Mesenchymal stem cell (in vitro differentiated cells and primary cell): ENCODE results near the gene FAM135A.

Source experiments
- DNase-seq: peaks from one replicate; pipeline ENCODE4 v3.0.0-alpha.2; 2013
- H2AFZ ChIP-seq: one replicate; pipeline ENCODE4 v1.6.1; 2013; ENCODE audit warnings: low read depth, mild to moderate bottlenecking, control low read depth, inconsistent platforms, low read length, moderate library complexity
- H2AK5ac ChIP-seq: 2 replicates; pipeline ENCODE4 v1.6.1; 2013; ENCODE audit warnings: low read length, moderate library complexity, mild to moderate bottlenecking, inconsistent platforms; ENCODE audit not compliant: severe bottlenecking
- H2BK120ac ChIP-seq: one replicate; pipeline ENCODE4 v1.6.1; 2013; ENCODE audit warnings: low read depth, mild to moderate bottlenecking, inconsistent platforms, low read length, moderate library complexity
- H2BK12ac ChIP-seq, 2 experiments: one replicate each; pipeline ENCODE4 v1.6.1; 2013; ENCODE audit warnings: inconsistent platforms in 2 of 2, low read length in 2 of 2, mild to moderate bottlenecking in 2 of 2, moderate library complexity in 2 of 2, control low read depth in 1 of 2
- H2BK15ac ChIP-seq: one replicate; pipeline ENCODE4 v1.6.1; 2013; ENCODE audit warnings: mild to moderate bottlenecking, low read depth, inconsistent platforms; ENCODE audit not compliant: poor library complexity, severe bottlenecking
- H2BK5ac ChIP-seq: 2 replicates; pipeline ENCODE4 v1.6.1; 2013; ENCODE audit warnings: low read depth, mild to moderate bottlenecking, low read length, control low read depth, inconsistent platforms; ENCODE audit not compliant: poor library complexity, severe bottlenecking
- H3K14ac ChIP-seq, 2 experiments: one replicate each; pipeline ENCODE4 v1.6.1; 2013; ENCODE audit warnings: inconsistent platforms in 2 of 2, low read length in 2 of 2, control low read depth in 1 of 2, mild to moderate bottlenecking in 1 of 2, moderate library complexity in 1 of 2
- H3K18ac ChIP-seq, 2 experiments: one replicate each; pipeline ENCODE4 v1.6.1; 2013; ENCODE audit warnings: inconsistent platforms in 2 of 2, low read length in 2 of 2, control low read depth in 1 of 2, low read depth in 1 of 2, mild to moderate bottlenecking in 1 of 2
- H3K23ac ChIP-seq, 2 experiments: one replicate each; pipeline ENCODE4 v1.6.1; 2013; ENCODE audit warnings: inconsistent platforms in 2 of 2, low read length in 2 of 2, mild to moderate bottlenecking in 2 of 2, moderate library complexity in 2 of 2, control low read depth in 1 of 2
- H3K27ac ChIP-seq: 2 replicates; pipeline ENCODE4 v1.5.1; 2013; ENCODE audit warnings: mild to moderate bottlenecking, moderate library complexity, low read length, control low read depth, inconsistent platforms; ENCODE audit not compliant: poor library complexity, severe bottlenecking
- H3K27me3 ChIP-seq, 2 experiments: 2 replicates each; pipeline versions ENCODE4 v1.6.1 to v1.7.0; 2013; ENCODE audit warnings: low read length in 2 of 2, mild to moderate bottlenecking in 2 of 2, moderate library complexity in 2 of 2, control low read depth in 1 of 2, inconsistent platforms in 1 of 2; ENCODE audit not compliant: control insufficient read depth in 1 of 2, insufficient read depth in 1 of 2
- H3K36me3 ChIP-seq, 2 experiments: 2 replicates each; pipeline versions ENCODE4 v1.6.1 to v1.7.0; 2013; ENCODE audit warnings: low read length in 2 of 2, control low read depth in 1 of 2, inconsistent platforms in 1 of 2, low read depth in 1 of 2, mild to moderate bottlenecking in 1 of 2; ENCODE audit not compliant: insufficient read depth in 2 of 2, control insufficient read depth in 1 of 2
- H3K4ac ChIP-seq, 2 experiments: one replicate each; pipeline ENCODE4 v1.6.1; 2013; ENCODE audit warnings: inconsistent platforms in 2 of 2, low read length in 2 of 2, mild to moderate bottlenecking in 2 of 2, moderate library complexity in 2 of 2, control low read depth in 1 of 2, low read depth in 1 of 2
- H3K4me1 ChIP-seq: 2 replicates; pipeline ENCODE4 v1.6.1; 2013; ENCODE audit warnings: low read depth, low read length, control low read depth; ENCODE audit not compliant: control insufficient read depth, insufficient read depth
- H3K4me2 ChIP-seq: 2 replicates; pipeline ENCODE4 v1.6.1; 2013; ENCODE audit warnings: low read length, mild to moderate bottlenecking, inconsistent platforms; ENCODE audit not compliant: poor library complexity, severe bottlenecking
- H3K4me3 ChIP-seq, 2 experiments: 2 replicates each; pipeline versions ENCODE4 v1.5.1 to v1.7.0; 2013; ENCODE audit warnings: low read length in 2 of 2, mild to moderate bottlenecking in 2 of 2, control low read depth in 1 of 2, low read depth in 1 of 2; ENCODE audit not compliant: insufficient read depth in 1 of 2
- H3K79me1 ChIP-seq: replicated peaks from 2 replicates; pipeline ENCODE4 v1.6.1; 2013; ENCODE audit warnings: mild to moderate bottlenecking, control low read depth, low read length, inconsistent platforms; ENCODE audit not compliant: poor library complexity, severe bottlenecking
- H3K9ac ChIP-seq: 2 replicates; pipeline ENCODE4 v1.7.0; 2013; ENCODE audit warnings: mild to moderate bottlenecking, low read length, moderate library complexity
- H3K9me3 ChIP-seq: 2 replicates; pipeline ENCODE4 v1.7.0; 2013; ENCODE audit warnings: mild to moderate bottlenecking, low read length; ENCODE audit not compliant: control insufficient read depth
- H4K8ac ChIP-seq: one replicate; pipeline ENCODE4 v1.6.1; 2013; ENCODE audit warnings: inconsistent platforms, mild to moderate bottlenecking, low read length, moderate library complexity
- H4K91ac ChIP-seq: one replicate; pipeline ENCODE4 v1.6.1; 2013; ENCODE audit warnings: mild to moderate bottlenecking, low read length, inconsistent platforms
- WGBS: methylation state at CpG from one replicate; pipeline ENCODE4 v1.1.7; 2013; ENCODE audit warnings: mixed read lengths; 5-methylcytosine and 5-hydroxymethylcytosine counted together

Gene FAM135A

GRCh38 chr6:70389261-70389660 lies 24.0 kb upstream of the FAM135A start:
- Histone ChIP-seq H4K8ac (no peak overlapping the region), H3K27ac (no peak overlapping the region), H3K9me3 (no peaks in the 10 kb centered on the region), H3K9ac (no peak overlapping the region), H3K36me3 (no peaks in the 10 kb centered on the region), H3K4me1 (no peaks in the 10 kb centered on the region), H3K4me3 (no peak overlapping the region), H3K27me3 (peaks cover 0 to 28% of the 10 kb centered on the region in 2 experiments), H3K23ac (no peak overlapping the region), H2AFZ (no peak overlapping the region), H3K4me2 (no peak overlapping the region), H2AK5ac (no peak overlapping the region), H2BK120ac (no peak overlapping the region), H2BK15ac (no peak overlapping the region), H3K14ac (no peak overlapping the region), H3K4ac (no peak overlapping the region), H3K79me1 (no peaks in the 10 kb centered on the region), H3K18ac (no peak overlapping the region), H2BK5ac (no peak overlapping the region), H4K91ac (no peak overlapping the region), H2BK12ac (no peak overlapping the region)
- no peak for DNase-seq

GRCh38 chr6:70390067-70390466 lies 23.2 kb upstream of the FAM135A start:
- no peak overlapping the region for H3K23ac ChIP-seq

GRCh38 chr6:70391492-70391891 lies 21.8 kb upstream of the FAM135A start:
- Histone ChIP-seq H3K79me1 (no peaks in the 10 kb centered on the region), H3K4ac (no peak overlapping the region), H2BK12ac (no peak overlapping the region), H3K18ac (no peak overlapping the region), H2BK120ac (no peak overlapping the region), H3K27me3 (peaks cover 0 to 28% of the 10 kb centered on the region in 2 experiments), H3K36me3 (no peaks in the 10 kb centered on the region), H4K8ac (no peak overlapping the region), H2AK5ac (no peak overlapping the region), H3K23ac (no peak overlapping the region), H3K9me3 (no peaks in the 10 kb centered on the region), H3K14ac (no peak overlapping the region), H3K4me3 (no peak overlapping the region), H3K4me2 (no peak overlapping the region), H2BK15ac (no peak overlapping the region), H3K9ac (no peak overlapping the region), H4K91ac (no peak overlapping the region), H2BK5ac (no peak overlapping the region), H2AFZ (no peak overlapping the region), H3K27ac (no peak overlapping the region), H3K4me1 (no peaks in the 10 kb centered on the region)
- DNase-seq, result no peak
- 86% methylated on average over 3 of the region's 3 CpGs for WGBS

More at GRCh38 chr6:70390067-70390466, 23.2 kb upstream of the FAM135A start:
- Histone ChIP-seq H3K14ac (no peak overlapping the region), H3K9ac (no peak overlapping the region), H3K4me1 (no peaks in the 10 kb centered on the region), H3K79me1 (no peaks in the 10 kb centered on the region), H3K4ac (no peak overlapping the region), H3K4me2 (no peak overlapping the region), H2AFZ (no peak overlapping the region), H2BK12ac (no peak overlapping the region), H3K27ac (no peak overlapping the region), H2AK5ac (no peak overlapping the region), H2BK15ac (no peak overlapping the region), H4K8ac (no peak overlapping the region), H3K27me3 (peaks cover 0 to 28% of the 10 kb centered on the region in 2 experiments), H3K4me3 (no peak overlapping the region), H2BK120ac (no peak overlapping the region), H3K9me3 (no peaks in the 10 kb centered on the region), H3K36me3 (no peaks in the 10 kb centered on the region), H2BK5ac (no peak overlapping the region), H4K91ac (no peak overlapping the region), H3K18ac (no peak overlapping the region)
- 100% methylated on average over 1 of the region's 1 CpG for WGBS
- DNase-seq, result no peak

GRCh38 chr6:70394518-70395300 lies 18.6 kb upstream of the FAM135A start:
- H3K4me2 ChIP-seq, result no peak overlapping the region
- H3K18ac ChIP-seq, result no peak overlapping the region
- peak overlapping the region in 1 of 2 experiments; percentile 70 for H3K23ac ChIP-seq
- H2BK12ac ChIP-seq, result peak overlapping the region in 1 of 2 experiments; percentile 77
- H3K27me3 ChIP-seq, result peaks cover 0 to 11% of the 10 kb centered on the region in 2 experiments
- no peak overlapping the region for H4K91ac ChIP-seq
- H2BK5ac ChIP-seq, result no peak overlapping the region
- no peaks in the 10 kb centered on the region for H3K79me1 ChIP-seq
- DNase-seq, result no peak
- H3K9me3 ChIP-seq, result no peaks in the 10 kb centered on the region
- H3K27ac ChIP-seq, result no peak overlapping the region
- no peak overlapping the region for H2AK5ac ChIP-seq
- H2BK15ac ChIP-seq, result no peak overlapping the region
- no peak overlapping the region for H4K8ac ChIP-seq
- no peak overlapping the region for H3K14ac ChIP-seq
- H3K36me3 ChIP-seq, result no peaks in the 10 kb centered on the region
- no peak overlapping the region for H3K9ac ChIP-seq
- H2BK120ac ChIP-seq, result no peak overlapping the region
- H3K4me1 ChIP-seq, result peaks cover 2% of the 10 kb centered on the region
- H2AFZ ChIP-seq, result no peak overlapping the region
- H3K4me3 ChIP-seq, result no peak overlapping the region
- no peak overlapping the region for H3K4ac ChIP-seq
- WGBS, result 93% methylated on average over 17 of the region's 20 CpGs
